MM.1S (cell line): ENCODE results near the gene KCNQ4.

Experiments used
- DNase-seq: peaks from one replicate; pipeline ENCODE4 v3.0.0-alpha.2; 2015
- H2AFZ ChIP-seq: fragments of 300-600 bp; sonication (generic); 2 replicates; pipeline ENCODE4 v1.6.0; 2016; ENCODE audit warnings: antibody characterized with exemption, low read length
- H3F3A ChIP-seq: fragments of 300-600 bp; sonication (generic); 2 replicates; pipeline ENCODE4 v1.6.1; 2016; ENCODE audit warnings: mild to moderate bottlenecking, antibody characterized with exemption, low read length, moderate library complexity, mixed read lengths; ENCODE audit not compliant: insufficient read depth
- H3K27ac ChIP-seq: fragments of 300-600 bp; sonication (generic); 2 replicates; pipeline ENCODE4 v1.5.1; 2016; ENCODE audit warnings: mild to moderate bottlenecking, low read length
- H3K27me3 ChIP-seq: fragments of 300-600 bp; sonication (generic); replicated peaks from 2 replicates; pipeline ENCODE4 v1.6.0; 2016; ENCODE audit warnings: low read length; ENCODE audit not compliant: insufficient read depth
- H3K36me3 ChIP-seq: fragments of 300-600 bp; sonication (generic); replicated peaks from 2 replicates; pipeline ENCODE4 v1.6.1; 2016; ENCODE audit warnings: mild to moderate bottlenecking, low read length, mixed read lengths; ENCODE audit not compliant: insufficient read depth
- H3K4me1 ChIP-seq: fragments of 300-600 bp; sonication (generic); 2 replicates; pipeline ENCODE4 v1.6.1; 2016; ENCODE audit warnings: low read length, mixed read lengths
- H3K4me2 ChIP-seq: fragments of 300-600 bp; sonication (generic); 2 replicates; pipeline ENCODE4 v1.6.0; 2016; ENCODE audit warnings: low read depth, low read length
- H3K4me3 ChIP-seq: fragments of 300-600 bp; sonication (generic); 2 replicates; pipeline ENCODE4 v1.5.1; 2016; ENCODE audit warnings: low read length, mixed read lengths
- H3K79me2 ChIP-seq: fragments of 300-600 bp; sonication (generic); 2 replicates; pipeline ENCODE4 v1.6.1; 2016; ENCODE audit warnings: mixed run types, low read length, mixed read lengths
- H3K9ac ChIP-seq: fragments of 300-600 bp; sonication (generic); 2 replicates; pipeline ENCODE4 v1.6.1; 2016; ENCODE audit warnings: low read length, mixed read lengths
- H3K9me2 ChIP-seq: fragments of 300-600 bp; sonication (generic); replicated peaks from 2 replicates; pipeline ENCODE4 v1.6.1; 2016; ENCODE audit warnings: mild to moderate bottlenecking, low read length, mixed read lengths; ENCODE audit not compliant: insufficient read depth
- H3K9me3 ChIP-seq: fragments of 300-600 bp; sonication (generic); replicated peaks from 2 replicates; pipeline ENCODE4 v1.6.1; 2016; ENCODE audit warnings: mild to moderate bottlenecking, low read length, mixed read lengths; ENCODE audit not compliant: insufficient read depth
- H4K20me1 ChIP-seq: fragments of 300-600 bp; sonication (generic); 2 replicates; pipeline ENCODE4 v1.6.1; 2016; ENCODE audit warnings: mild to moderate bottlenecking, low read length, moderate library complexity, mixed read lengths; ENCODE audit not compliant: insufficient read depth
- EZH2 ChIP-seq: fragments of 300-600 bp; sonication (generic); optimal IDR thresholded peaks from 2 replicates; pipeline ENCODE3; 2017; ENCODE audit warnings: low read depth, mild to moderate bottlenecking, antibody characterized with exemption, low read length, mixed read lengths
- EZH2phosphoT487 ChIP-seq: fragments of 300-600 bp; sonication (generic); IDR thresholded peaks from 2 replicates; pipeline ENCODE4 v1.6.1; 2018; ENCODE audit warnings: antibody characterized with exemption, low read length
- TF ChIP-seq, protein P1 (sequence below): fragments of 300-600 bp; sonication (generic); IDR thresholded peaks from 2 replicates; pipeline ENCODE4 v1.5.1; 2016; ENCODE audit warnings: antibody characterized with exemption, low read length, mixed read lengths

Gene KCNQ4

DNA sequence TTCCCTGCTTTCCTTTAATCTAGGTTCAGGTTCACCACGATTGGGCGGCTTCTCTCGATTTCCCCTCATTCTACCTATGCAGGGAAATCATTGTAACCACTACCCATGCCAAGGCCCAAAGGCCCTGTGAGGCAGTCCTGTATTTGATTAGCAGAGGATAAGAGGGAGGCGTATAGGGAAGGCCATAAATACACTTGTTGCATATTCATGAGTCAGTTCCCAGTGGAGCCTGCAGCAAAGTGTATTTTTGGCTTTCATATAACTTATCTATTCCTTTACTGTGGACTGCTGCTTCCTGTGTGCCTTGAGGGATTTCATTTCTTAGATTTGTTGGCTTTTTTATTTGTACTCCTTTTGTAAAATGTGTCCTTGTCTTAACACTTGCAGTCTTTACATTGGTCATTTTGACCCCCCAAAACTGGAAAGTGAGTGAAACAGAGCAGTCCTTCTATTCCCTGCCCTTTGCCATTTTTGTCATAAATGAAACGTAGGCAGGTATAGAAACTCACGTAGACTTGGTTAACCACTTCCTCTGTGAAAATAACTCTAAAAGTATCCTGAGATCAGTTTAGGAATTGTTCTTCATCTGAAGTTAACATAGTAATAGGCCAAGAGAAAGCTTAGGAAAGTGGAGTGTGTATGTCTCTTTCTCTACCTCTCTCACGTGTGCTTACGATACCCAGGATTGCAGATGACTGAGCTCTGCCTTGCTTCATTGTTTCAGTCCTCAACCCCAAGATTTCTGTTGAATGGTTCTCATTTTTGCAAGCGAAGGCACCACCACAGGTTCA is 19.6 kb upstream of the KCNQ4 start:
- peak overlapping the region; percentile 54; the same call in 1 of the 2 replicates for H3K27ac ChIP-seq
- peaks cover 45% of the 10 kb centered on the region for H3K4me1 ChIP-seq
- H3K4me3 ChIP-seq: 0 out of 2 replicates have a peak overlapping the region, but pooled peaks have one; percentile 5
- H2AFZ ChIP-seq: no peak overlapping the region
- peaks cover 9% of the 10 kb centered on the region for H4K20me1 ChIP-seq
- H3K27me3 ChIP-seq: no peaks in the 10 kb centered on the region
- peaks cover 8% of the 10 kb centered on the region; the same call in 1 of the 2 replicates for H3K79me2 ChIP-seq
- H3K4me2 ChIP-seq: peak overlapping the region; percentile 53
- no peak overlapping the region for H3K9ac ChIP-seq
- DNase-seq: peak; percentile 68
- H3K9me2 ChIP-seq: no peaks in the 10 kb centered on the region
- TF ChIP-seq, protein P1, sequence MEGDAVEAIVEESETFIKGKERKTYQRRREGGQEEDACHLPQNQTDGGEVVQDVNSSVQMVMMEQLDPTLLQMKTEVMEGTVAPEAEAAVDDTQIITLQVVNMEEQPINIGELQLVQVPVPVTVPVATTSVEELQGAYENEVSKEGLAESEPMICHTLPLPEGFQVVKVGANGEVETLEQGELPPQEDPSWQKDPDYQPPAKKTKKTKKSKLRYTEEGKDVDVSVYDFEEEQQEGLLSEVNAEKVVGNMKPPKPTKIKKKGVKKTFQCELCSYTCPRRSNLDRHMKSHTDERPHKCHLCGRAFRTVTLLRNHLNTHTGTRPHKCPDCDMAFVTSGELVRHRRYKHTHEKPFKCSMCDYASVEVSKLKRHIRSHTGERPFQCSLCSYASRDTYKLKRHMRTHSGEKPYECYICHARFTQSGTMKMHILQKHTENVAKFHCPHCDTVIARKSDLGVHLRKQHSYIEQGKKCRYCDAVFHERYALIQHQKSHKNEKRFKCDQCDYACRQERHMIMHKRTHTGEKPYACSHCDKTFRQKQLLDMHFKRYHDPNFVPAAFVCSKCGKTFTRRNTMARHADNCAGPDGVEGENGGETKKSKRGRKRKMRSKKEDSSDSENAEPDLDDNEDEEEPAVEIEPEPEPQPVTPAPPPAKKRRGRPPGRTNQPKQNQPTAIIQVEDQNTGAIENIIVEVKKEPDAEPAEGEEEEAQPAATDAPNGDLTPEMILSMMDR: no peak
- TF ChIP-seq EZH2 (no peak), EZH2phosphoT487 (no peak)
- H3F3A ChIP-seq: peaks cover 25% of the 10 kb centered on the region
- H3K36me3 ChIP-seq: peaks cover 13% of the 10 kb centered on the region
- no peaks in the 10 kb centered on the region for H3K9me3 ChIP-seq

DNA sequence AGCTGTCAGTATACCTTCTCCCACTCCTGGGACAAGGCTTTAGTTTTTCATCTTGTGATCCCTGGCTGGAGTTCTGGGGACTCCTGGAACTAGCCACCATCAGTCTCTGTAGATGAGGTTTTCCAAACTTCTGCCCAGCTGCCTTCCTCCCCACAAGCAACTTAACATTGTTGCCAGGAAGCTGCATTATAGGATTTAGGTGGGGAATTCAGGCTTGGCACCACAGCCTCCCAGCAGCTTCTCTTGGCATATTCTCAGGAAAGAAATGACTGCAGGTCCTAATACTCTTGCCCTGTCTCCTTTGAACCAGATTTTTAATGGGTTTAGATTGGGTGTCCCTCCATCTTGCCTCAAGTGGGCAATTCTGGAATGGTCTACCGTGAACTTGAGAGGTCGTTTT is 18.6 kb upstream of the KCNQ4 start:
- Histone ChIP-seq H3F3A (peaks cover 25% of the 10 kb centered on the region), H3K9me3 (no peaks in the 10 kb centered on the region), H3K9ac (no peak overlapping the region), H3K9me2 (no peaks in the 10 kb centered on the region), H3K36me3 (peaks cover 13% of the 10 kb centered on the region), H3K4me2 (peak overlapping the region; percentile 53), H3K4me1 (peaks cover 45% of the 10 kb centered on the region), H3K27me3 (no peaks in the 10 kb centered on the region), H3K79me2 (peaks cover 8% of the 10 kb centered on the region; the same call in 1 of the 2 replicates), H2AFZ (no peak overlapping the region), H4K20me1 (peaks cover 12% of the 10 kb centered on the region), H3K27ac (peak overlapping the region; percentile 54; the same call in 1 of the 2 replicates), H3K4me3 (no peak overlapping the region)
- TF ChIP-seq EZH2phosphoT487: no peak
- TF ChIP-seq EZH2: no peak
- TF ChIP-seq, protein P1: no peak
- DNase-seq: no peak

DNA sequence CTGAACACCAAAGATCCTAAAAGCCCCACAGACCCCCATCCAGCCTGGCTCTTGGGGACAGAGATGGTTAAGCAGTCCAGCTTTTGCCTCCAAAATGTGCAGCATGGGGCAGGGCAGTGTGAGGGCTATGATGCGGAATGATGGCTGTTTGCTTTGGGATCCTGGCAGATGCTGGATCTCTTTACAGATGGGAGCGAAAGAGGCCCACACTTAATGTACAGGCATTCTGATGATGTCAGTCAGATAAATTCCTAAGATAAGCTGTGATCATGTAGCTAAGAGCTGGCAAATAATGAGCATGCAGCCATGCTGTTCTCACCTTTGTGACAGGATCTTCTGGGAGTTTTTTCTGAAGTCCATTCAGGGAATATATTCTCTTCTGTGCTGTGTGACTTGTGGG is 17.6 kb upstream of the KCNQ4 start:
- no peaks in the 10 kb centered on the region for H3K27me3 ChIP-seq
- H4K20me1 ChIP-seq: peaks cover 12% of the 10 kb centered on the region
- H3K4me1 ChIP-seq: peaks cover 43% of the 10 kb centered on the region
- H3K9me2 ChIP-seq: no peaks in the 10 kb centered on the region
- no peak overlapping the region for H2AFZ ChIP-seq
- H3K79me2 ChIP-seq: peaks cover 8% of the 10 kb centered on the region; the same call in 1 of the 2 replicates
- no peak overlapping the region for H3K4me3 ChIP-seq
- H3F3A ChIP-seq: peaks cover 25% of the 10 kb centered on the region
- no peak overlapping the region for H3K27ac ChIP-seq
- H3K9ac ChIP-seq: no peak overlapping the region
- TF ChIP-seq, protein P1: no peak
- TF ChIP-seq EZH2 (no peak), EZH2phosphoT487 (no peak)
- no peak overlapping the region for H3K4me2 ChIP-seq
- H3K36me3 ChIP-seq: peaks cover 13% of the 10 kb centered on the region
- no peak for DNase-seq
- H3K9me3 ChIP-seq: no peaks in the 10 kb centered on the region
